KOPT-K1 (cell line): ENCODE results near the gene CUL4A.
"Not testable (repeated sequence)": the region's sequence is repeated elsewhere in the genome, so short reads cannot be mapped to it uniquely, and the experiment has no call there.

Experiments used
- H3K27ac ChIP-seq: fragments of 200-600 bp; sonication (generic); 2 replicates; pipeline ENCODE4 v1.5.1; 2016; ENCODE audit warnings: antibody characterized with exemption, mild to moderate bottlenecking, low read depth, low read length; ENCODE audit not compliant: poor library complexity, severe bottlenecking
- H3K36me3 ChIP-seq: fragments of 200-600 bp; sonication (generic); 2 replicates; pipeline ENCODE4 v1.5.1; 2017; ENCODE audit warnings: antibody characterized with exemption, mild to moderate bottlenecking, low read length, moderate library complexity; ENCODE audit not compliant: insufficient read depth
- H3K9me3 ChIP-seq: fragments of 200-600 bp; sonication (generic); 2 replicates; pipeline ENCODE4 v1.5.1; 2017; ENCODE audit warnings: antibody characterized with exemption, low read length, mild to moderate bottlenecking; ENCODE audit not compliant: insufficient read depth, poor library complexity, severe bottlenecking

The CUL4A gene

DNA sequence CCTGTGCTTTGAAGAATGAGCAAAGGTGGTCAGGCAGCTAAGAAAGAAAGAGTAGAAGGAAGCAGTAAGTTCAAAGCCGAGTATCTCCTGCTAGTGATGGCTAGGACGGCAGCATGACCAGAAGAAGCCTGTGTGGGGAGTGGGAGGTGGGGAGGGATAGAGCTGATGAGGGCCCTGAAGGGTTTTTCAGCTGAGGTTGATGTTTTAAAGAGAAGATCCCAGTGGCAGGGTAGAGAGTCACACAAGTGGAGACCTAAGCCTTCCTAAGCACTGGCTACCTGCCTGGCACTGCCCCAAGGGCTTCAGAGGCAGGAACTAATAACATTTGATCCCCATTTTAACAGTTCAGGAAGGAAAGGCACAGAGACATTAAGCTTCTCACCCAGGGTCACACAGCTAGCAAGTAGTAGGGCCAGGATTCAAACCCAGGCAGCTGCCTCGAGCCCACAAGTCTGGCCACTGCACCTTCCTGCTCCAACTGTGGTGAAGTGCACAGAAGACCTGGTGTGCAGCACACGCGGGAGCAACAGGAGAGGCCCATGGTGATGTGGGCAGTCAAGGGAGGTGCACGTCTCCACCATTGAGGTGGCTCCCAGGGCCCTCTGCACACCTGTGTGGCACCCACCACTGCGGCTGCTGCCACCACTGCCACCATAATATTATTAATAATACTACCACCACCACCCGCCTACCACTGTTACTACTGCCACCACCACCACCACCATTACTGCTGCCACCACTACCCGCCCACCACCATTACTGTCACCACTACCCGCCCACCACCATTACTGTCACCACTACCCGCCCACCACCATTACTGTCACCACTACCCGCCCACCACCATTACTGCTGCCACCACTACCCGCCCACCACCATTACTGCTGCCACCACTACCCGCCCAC lies 22.1 kb downstream of the CUL4A start:
- no peaks in the 10 kb centered on the region for H3K9me3 ChIP-seq
- peaks cover 97% of the 10 kb centered on the region for H3K36me3 ChIP-seq
- H3K27ac ChIP-seq = no peak overlapping the region

DNA sequence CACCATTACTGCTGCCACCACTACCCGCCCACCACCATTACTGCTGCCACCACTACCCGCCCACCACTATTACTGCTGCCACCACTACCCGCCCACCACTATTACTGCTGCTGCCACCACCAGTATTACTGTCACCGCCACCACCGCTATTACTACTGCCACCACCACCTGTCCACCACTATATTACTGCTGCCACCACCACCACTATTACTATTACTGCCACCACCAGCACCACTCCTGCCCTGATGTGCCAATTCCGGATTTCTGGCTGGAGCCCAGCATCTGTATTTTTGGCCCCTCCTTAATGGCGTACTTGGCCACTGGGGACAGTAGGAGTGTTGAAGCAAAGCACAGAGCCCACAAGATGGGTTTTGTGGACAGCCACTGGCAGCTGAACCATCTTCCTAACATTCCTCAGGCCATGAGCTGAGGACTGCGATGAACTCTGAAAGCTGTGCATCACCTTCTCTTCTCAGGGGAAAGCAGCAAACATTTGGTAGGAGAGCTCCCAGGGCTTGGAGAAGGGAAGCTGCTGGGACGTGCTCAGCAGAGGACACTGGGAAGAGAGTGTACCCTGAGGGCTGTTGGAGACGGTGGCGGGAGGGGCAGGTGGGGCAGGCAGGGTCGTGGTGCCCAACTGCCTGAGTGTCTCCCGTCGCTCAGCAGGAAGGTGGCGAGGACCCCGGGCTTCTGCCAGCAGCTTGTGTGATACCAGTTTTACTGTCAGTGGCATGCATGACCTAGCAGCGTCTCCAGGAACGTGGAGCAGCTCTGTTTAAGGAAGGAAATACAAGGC lies 23.0 kb downstream of the CUL4A start:
- Histone ChIP-seq H3K27ac (no peak overlapping the region), H3K36me3 (peaks cover 97% of the 10 kb centered on the region), H3K9me3 (no peaks in the 10 kb centered on the region)

DNA sequence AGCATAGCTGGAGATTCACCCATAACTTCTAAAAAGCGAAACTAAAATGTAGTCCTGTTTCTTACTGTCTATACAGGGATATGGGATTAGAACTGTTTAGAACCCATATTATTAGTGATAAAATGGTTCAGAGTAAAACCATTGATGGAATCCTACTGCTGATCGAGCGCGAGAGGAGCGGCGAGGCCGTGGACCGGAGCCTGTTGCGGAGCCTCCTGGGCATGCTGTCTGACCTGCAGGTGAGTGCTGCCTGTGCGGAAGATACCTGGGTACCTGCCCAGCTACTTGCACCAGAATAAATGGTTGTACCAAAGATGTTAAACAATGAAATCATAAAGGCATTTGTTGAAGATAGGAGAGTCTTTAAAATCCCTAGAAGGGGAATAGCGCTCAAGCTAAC lies 23.7 kb downstream of the CUL4A start:
- no peaks in the 10 kb centered on the region for H3K9me3 ChIP-seq
- peaks cover 97% of the 10 kb centered on the region for H3K36me3 ChIP-seq
- no peak overlapping the region for H3K27ac ChIP-seq

DNA sequence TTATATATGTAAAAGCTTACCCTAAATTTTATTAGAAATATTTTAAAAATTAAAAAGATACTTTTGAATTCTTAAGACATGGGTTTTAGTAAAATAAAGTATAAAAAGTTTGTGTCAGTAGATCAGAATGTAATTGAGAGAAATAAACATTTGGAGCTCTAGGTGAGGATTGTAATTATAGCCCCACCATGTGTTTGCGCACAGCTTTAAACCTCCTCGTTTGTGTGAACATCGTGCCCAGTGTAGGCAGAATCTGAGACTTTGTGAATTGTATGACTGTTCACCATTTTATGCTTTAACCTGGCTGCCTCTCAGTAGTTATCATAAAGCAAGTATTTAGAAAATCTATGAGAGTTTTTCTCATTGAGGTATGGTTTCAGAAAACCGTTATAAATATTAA lies 29.1 kb downstream of the CUL4A start:
- Histone ChIP-seq H3K36me3 (peaks cover 96% of the 10 kb centered on the region), H3K27ac (no peak overlapping the region), H3K9me3 (no peaks in the 10 kb centered on the region)

DNA sequence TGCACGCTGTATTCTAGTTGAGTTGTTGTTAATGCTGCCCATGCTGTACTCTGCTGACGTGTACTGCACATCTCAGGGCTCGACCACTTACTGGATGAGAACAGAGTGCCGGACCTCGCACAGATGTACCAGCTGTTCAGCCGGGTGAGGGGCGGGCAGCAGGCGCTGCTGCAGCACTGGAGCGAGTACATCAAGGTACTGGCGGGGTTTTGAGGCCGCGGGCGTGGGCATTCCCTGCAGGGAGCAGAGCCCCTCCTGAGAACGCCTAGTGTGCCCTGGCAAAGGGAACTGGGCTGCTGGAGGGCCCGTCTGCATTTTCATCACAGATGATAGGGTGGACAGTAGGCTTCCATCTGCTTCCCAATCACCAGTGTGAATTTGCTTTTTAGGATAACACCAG lies 29.9 kb downstream of the CUL4A start:
- Histone ChIP-seq H3K36me3 (peaks cover 96% of the 10 kb centered on the region), H3K27ac (no peak overlapping the region), H3K9me3 (no peaks in the 10 kb centered on the region)

DNA sequence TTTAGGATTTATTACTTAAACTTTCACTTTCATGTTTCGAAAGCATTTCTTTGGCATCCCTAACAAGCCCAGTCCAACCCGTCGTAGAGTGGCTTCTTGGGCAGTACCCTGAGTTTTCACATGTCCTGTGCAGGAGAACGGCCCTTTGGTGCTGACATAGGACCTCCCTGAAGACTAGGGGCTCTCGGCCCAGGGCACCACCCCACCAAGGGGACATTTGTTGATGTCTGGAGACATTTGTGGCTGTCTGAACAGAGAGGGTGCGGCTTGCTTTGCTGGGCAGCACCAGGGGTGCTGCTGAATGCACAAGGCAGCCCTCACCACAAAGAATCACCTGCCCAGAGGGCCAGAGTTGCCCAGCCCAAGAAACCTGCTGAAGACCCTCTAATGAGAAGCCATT lies 30.6 kb downstream of the CUL4A start:
- no peak overlapping the region for H3K27ac ChIP-seq
- H3K36me3 ChIP-seq = peaks cover 96% of the 10 kb centered on the region
- no peaks in the 10 kb centered on the region for H3K9me3 ChIP-seq

DNA sequence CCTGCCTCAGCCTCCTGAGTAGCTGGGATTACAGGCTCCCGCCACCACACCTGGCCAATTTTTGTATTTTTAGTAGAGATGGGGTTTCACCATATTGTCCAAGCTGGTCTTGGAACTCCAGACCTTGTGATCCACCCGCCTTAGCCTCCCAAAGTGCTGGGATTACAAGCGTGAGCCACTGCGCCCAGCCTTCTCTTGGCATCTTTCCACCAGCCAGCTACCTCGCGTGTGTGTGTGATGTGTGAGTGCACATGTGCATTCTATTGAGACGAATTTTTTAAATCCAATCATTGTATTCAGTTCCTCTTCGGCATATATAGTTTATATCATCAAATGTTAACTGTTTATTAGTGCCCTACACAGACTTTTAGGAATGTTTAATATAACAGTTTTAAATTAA lies 32.2 kb downstream of the CUL4A start:
- not testable (repeated sequence) for H3K9me3 ChIP-seq, H3K27ac ChIP-seq
- peaks cover 97% of the 10 kb centered on the region for H3K36me3 ChIP-seq

DNA sequence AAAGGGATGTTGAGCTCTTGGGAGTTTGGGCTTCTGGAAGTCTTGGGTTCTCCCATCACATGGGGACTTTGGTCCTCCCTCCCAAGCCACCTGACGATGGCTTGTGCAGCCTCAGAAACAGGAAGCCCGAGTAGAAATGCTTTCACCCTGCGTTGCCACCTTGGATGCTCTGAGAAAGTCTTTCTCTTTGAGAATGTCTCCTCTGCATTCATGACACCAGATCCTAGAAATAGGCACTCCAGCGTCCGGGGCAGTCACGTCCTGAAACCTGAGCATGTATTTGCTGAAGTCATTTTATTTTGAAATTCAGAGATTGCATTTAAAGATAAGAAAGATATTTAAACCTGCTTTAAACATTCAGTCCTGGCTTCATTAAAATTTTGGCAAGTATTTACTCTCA lies 34.4 kb downstream of the CUL4A start:
- no peaks in the 10 kb centered on the region for H3K9me3 ChIP-seq
- no peak overlapping the region for H3K27ac ChIP-seq
- H3K36me3 ChIP-seq = peaks cover 98% of the 10 kb centered on the region

DNA sequence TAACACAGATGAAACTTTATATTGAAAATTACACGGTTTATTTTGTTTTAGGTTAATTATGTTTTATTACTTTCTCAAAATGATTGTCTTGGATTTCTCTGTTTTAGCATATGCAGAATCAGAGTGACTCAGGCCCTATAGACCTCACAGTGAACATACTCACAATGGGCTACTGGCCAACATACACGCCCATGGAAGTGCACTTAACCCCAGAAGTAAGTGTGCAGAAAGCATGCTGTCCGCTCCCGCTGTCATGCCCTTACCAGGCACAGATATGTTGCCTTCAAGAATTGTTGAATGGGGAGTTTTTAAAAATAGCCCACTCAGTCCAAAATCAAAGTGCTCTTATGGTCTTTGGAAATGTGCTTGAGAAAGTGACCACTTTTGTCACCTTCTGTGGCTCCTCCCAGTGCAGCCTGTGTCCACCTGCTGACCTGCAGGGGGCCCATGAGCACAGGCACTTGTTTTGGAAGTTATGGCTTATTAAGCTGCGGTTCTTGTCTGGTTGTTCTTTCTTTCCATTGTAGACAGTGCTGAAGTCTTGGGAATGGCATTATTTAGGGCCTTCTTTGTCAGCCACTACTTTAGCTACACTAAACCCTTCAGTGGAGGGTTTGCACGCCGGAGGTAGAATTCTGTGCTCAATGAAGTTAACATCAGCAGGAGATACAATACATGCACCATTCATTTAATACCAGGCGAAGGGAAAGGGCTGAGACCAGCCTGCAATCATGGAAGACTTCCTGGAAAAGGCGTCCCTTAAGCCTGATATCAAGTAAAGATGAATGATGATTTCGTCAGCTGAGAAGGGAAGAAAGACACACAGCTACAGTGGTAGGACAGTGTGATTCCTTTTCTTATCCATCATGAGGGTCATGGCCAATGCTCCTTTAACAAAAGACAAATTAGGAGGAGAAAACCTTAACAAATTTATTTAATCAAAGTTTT lies 36.7 kb downstream of the CUL4A start:
- Histone ChIP-seq H3K27ac (no peak overlapping the region), H3K36me3 (peaks cover 98% of the 10 kb centered on the region), H3K9me3 (no peaks in the 10 kb centered on the region)

DNA sequence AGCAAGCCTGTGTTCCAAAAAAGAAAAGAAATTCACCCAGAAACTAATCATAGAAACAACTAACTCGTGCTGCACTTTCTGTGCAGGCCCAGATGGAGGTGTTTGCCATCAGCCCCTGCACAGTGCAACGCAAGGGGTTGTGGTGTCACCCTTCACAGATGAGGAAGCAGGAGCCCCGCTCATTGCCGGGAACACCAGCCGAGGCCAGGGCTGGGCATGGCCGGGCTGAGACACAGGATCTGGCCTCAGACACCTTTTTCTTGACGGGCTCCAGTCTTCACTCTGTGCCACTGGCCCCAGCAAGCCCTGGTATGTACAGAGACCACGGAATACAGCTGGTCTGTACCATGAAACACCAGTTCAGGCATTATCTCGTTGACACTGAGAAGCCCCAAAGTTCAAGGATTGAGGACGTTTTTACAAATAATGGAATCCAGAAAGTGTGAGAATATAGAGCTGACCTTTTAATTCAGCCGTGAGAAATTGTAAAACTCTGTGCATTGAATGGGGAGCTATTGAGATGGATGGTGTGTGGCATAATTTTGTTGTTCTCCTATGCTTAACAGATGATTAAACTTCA lies 43.2 kb downstream of the CUL4A start:
- Histone ChIP-seq H3K9me3 (no peaks in the 10 kb centered on the region), H3K27ac (no peak overlapping the region), H3K36me3 (peaks cover 100% of the 10 kb centered on the region)

DNA sequence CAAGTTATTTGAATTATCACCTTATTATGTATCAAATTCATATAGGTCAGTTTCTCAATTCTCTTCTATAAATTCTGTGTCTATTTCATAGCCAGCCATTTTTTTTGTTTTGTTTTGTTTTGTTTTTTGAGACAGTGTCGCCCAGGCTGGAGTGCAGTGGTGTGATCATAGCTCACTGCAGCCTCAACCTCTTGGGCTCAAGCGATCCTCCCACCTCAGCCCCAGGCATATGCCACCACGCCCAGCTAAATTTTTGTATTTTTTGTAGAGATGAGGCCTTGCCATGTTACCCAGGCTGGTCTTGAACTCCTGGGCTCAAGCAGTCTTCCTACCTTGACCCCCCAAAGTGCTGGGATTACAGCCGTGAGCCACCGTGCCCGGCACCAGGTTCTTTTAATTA lies 48.5 kb downstream of the CUL4A start:
- not testable (repeated sequence) for H3K9me3 ChIP-seq, H3K27ac ChIP-seq
- H3K36me3 ChIP-seq = peaks cover 99% of the 10 kb centered on the region

DNA sequence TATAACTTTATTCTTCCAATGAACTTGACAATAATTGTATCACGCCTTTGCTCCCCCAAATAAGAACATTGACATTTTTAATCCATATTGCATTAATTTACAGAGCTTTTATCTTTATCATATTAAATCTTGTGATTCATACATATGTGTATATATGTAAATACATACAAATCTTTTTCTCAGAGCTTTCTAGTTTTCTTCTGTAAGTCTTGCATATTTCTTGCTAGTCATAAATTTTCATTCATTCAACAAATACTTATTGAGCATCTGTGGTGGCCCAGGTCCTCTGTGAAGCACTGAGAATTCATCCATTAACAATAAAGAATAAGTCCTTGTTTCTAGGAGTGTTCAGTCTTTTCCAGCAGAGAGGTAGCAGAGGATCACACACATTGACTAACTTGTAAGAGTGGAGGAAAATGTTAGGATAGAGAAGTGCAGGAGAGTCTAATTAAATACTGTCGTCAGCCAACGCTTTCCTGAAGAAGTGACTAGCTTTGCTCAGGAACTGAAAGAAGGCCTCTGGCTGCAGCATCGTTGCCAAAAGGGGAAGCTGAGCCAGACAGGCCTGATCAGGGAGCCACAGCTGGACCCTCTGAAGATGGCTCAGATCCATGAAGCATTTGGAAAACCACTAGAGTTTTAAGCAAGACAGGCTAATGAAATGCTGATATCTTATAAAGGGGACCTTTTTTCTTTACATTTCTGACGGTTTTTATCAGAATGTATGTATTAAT lies 49.1 kb downstream of the CUL4A start:
- peaks cover 98% of the 10 kb centered on the region for H3K36me3 ChIP-seq
- no peaks in the 10 kb centered on the region for H3K9me3 ChIP-seq
- H3K27ac ChIP-seq = no peak overlapping the region

DNA sequence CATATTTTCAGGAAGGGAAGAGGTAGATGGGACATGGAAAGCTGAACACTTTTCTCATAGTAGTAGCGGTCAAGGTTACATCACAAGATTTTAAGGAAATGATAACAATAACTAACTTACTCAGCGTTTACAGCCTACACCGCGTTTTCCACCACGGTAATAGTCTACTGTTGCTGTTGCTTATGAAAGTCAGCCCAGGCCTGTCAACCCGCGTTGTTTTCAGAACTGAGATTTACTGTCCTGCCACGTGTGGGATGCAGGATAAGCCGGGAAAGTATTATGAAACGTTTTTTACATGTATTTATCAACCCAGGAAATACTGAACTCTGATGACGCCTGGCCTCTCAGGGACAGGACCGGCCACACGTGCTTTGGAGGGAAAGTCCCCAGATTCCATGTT lies 51.6 kb downstream of the CUL4A start:
- Histone ChIP-seq H3K36me3 (peaks cover 85% of the 10 kb centered on the region), H3K27ac (no peak overlapping the region)

DNA sequence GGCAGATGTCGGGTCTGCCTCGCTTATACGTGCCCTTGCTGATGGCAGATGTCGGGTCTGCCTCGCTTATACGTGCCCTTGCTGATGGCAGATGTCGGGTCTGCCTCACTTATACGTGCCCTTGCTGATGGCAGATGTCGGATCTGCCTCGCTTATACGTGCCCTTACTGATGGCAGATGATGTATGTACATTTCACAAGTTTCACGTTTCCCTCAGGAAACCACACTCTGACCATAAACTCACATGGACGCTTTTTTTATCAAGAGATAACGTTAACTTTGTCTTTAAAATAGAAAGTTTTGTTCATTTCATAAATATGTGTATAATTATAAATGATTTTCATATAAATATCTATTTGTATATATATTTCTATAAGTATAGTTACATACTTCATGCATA lies 53.6 kb downstream of the CUL4A start:
- not testable (repeated sequence) for H3K27ac ChIP-seq, H3K9me3 ChIP-seq
- H3K36me3 ChIP-seq = peaks cover 77% of the 10 kb centered on the region

More for the DNA sequence above, 51.6 kb downstream of the CUL4A start:
- H3K9me3 ChIP-seq = no peaks in the 10 kb centered on the region
